Hypothalamus (tissue), 51 donors: ENCODE measurements around the gene RPS8.
"Not testable (repeated sequence)": the region's sequence is repeated elsewhere in the genome, so short reads cannot be mapped to it uniquely, and the experiment has no call there.

Source experiments
- DNase-seq, 51 donors: peaks; one replicate each; lab custom pipeline; 2025; lab: John Stamatoyannopoulos, UW

The RPS8 gene

DNA sequence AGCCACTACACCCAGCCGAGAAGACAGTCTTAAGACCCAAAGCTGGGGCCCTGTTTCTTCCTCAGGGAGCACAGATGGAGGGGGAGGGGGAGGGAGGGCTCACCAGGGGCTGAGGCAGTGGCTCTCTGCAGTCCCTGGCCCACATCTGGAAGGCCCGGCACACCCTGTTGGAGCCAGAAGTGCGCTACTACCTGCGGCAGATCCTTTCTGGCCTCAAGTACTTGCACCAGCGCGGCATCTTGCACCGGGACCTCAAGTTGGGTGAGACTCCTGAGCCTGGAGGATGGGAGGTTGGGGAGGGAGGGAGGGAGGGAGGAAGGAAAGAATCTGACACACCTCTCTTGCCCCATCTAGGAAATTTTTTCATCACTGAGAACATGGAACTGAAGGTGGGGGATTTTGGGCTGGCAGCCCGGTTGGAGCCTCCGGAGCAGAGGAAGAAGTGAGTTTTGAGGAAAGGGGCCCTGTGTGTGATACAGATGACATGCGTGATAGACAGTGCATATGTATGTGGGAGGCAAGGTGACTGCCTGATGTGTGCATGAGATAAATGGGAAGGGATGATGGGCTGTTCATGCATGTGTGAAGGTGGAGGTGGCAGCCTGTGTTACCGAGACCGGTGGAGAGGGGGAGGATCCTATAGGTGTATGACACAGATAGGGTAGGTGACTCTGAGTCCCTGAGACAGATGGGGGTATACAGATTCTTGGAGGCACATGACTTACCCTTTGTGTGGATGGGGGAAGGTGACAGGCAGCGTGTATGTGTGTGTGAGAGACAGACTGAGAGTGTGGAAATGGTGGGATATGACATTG is 26.4 kb downstream of the RPS8 start:
- peak in 1 of 51 donors; percentile 75 for DNase-seq

DNA sequence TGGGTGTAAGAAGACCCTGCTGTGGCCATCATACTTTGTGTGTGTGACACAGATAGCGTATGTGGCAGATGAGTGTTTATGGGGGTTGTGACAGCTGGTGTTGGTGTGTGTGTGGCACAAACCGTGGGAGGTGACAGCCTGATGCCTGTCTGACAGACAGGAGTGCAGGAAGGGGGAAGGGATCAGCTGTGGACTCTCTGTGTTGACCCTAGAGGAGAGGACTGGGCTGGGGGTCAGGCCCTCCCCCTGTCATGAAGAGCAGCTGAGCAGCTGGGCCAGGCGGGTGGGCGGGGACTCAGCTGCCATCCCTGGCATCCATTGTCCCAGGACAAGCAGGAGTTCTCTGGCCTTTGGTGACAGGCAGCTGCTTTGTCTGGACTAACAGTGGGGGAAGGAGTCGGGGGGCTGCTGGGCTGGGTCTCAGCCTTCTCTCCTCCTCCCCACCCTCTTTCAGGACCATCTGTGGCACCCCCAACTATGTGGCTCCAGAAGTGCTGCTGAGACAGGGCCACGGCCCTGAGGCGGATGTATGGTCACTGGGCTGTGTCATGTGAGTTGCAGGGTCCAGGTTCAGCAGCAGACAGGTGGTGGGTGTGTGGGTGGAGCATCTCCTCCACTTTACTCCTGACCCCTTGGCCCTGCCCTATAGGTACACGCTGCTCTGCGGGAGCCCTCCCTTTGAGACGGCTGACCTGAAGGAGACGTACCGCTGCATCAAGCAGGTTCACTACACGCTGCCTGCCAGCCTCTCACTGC is 27.1 kb downstream of the RPS8 start:
- peak in 25 of 51 donors; percentile 13 to 66 (median 39) for DNase-seq

DNA sequence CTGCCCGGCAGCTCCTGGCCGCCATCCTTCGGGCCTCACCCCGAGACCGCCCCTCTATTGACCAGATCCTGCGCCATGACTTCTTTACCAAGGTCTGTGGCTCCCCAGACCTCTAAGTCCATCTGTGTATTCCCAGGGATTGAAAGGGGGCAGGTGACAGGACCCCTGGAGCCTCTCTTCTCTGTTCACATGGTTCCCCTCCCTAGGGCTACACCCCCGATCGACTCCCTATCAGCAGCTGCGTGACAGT is 27.6 kb downstream of the RPS8 start:
- no peak for DNase-seq

DNA sequence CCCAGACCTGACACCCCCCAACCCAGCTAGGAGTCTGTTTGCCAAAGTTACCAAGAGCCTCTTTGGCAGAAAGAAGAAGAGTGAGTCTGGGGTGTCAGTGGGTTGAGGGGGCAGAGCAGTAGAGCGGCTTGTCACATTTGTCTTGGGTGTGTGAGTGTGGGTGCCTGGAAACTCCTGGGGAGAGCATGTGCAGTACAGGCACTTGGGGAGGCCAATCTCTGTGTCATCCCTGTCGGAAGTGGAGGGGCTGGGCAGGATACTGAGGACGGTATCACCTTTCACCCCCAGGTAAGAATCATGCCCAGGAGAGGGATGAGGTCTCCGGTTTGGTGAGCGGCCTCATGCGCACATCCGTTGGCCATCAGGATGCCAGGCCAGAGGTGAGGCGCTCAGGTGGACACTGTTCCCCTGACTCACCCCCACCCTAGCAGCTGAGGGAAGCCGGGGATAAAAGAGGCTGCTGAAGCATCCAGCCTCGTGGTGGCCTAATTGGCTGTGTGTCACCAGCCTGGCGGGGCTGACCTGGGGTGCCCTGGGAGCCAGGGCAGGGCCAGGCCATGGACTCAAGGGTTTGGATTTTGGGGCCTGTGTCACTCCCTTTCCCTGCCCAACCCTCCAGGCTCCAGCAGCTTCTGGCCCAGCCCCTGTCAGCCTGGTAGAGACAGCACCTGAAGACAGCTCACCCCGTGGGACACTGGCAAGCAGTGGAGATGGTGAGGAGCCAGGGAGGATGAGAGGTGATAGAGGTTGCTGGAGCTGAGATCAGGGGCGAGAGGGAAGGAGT is 28.2 kb downstream of the RPS8 start:
- DNase-seq: no peak

DNA sequence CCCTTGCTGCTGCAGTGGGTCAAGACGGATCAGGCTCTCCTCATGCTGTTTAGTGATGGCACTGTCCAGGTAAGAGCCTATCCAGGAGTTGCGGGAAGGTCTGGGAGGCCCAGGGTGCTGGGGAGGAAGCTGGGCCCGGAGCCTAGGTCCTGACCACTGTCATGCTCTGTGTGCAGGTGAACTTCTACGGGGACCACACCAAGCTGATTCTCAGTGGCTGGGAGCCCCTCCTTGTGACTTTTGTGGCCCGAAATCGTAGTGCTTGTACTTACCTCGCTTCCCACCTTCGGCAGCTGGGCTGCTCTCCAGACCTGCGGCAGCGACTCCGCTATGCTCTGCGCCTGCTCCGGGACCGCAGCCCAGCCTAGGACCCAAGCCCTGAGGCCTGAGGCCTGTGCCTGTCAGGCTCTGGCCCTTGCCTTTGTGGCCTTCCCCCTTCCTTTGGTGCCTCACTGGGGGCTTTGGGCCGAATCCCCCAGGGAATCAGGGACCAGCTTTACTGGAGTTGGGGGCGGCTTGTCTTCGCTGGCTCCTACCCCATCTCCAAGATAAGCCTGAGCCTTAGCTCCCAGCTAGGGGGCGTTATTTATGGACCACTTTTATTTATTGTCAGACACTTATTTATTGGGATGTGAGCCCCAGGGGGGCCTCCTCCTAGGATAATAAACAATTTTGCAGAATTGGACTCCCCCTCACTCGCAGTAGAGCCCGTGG is 30.1 kb downstream of the RPS8 start:
- DNase-seq: no peak

DNA sequence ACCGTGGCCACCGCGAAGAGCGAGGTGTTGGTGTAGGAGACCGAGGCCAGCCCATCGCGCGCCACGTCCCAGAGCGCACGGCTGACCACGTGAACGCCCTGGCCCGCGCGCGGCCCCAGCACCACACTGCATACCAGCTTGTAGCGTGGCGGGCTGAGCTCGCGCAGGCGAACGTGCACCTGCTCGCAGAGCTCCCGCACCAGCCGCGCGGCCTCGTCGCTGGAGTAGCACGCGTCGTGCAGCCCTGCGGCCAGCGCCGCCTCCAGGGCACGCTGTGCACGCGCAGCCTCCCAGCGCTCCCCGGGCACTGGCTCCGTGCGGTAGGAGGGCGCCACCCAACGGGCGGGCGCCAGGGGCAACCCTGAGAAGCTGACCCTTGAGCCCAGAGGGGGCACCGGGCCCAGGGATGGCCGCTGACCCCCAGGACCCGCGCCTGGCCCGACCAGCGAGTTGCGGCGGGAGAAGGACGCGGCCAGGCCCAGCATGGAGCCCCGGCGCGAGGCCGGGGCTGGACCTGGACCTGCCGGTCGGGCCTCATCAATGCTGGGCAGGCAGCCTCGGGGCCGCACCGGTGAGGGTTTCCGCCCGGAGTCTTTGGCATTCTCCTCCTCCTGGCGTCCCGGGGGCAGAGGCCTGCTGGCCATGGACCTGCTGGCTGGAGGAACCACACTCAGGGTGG is 30.8 kb downstream of the RPS8 start:
- DNase-seq: no peak

DNA sequence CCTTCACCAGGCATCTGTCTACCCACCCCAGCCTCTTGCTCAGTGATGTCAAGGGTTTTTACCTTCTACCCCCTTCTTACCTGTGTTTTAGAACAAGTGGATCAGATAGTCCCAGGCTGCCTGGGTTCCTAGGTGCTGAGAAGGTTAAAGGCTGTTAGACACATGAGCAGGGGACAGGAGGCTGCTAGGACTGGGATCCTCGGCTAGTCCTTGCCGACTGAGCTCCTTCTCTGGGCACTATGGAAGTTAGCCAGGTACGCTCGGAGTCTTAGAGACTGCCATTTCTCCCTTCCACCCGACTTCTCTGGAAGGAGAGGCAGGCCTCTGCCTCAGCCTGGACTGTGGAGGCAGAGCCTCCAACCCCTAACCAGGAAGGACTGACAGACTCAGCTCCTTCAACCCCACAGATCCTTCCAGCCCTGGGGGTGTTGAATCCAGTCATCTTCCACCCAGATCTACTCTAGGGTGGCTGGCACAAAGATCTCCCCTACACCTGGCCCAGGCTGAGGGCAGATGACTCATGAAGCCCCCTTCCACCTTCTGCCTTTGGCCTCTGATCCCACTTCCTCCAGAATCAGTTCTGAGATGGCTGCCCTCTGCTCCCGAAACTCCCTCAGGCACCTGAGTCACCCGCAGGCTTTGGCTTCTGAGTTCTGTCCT is 31.5 kb downstream of the RPS8 start, which contains the start of gene DYNLT4:
DYNLT4 (minus strand) TSS at position 648 of the 660 bp plus-strand sequence. CDS start 683 bp downstream, outside the sequence.
- DNase-seq: no peak

DNA sequence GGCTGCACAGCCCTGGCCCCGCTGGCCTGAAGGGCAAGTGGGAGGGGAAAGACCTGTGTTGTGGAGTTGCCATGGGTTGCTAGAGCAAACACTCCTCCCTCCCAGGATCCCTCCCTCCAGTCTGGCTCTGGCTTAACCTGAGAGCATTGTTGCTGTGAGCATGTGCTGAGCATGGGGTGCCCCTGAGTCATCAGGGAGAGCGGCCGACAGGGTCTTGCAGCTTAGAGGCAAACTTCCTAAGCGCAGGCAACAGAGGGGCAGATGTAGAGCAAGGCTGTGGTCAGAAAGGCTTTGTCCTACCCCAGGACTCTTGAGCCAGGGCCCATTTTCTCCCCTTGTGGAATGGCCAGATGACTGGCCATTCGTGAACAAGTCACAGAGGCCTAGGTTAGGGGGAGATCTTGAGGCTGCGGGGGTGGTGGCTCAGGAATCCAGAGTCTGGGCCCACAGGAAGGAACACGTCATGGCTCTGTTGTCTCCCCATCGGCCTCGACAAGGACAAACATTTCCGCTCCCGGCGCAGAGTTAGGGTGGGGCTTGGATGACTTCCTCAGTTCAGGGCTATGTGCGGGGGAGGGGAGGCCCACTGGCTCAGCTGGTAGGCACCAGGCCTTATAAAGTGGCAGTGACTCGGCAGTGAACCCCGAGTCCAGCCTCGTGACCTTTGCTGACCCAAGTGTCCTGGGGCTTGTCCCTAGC is 32.2 kb downstream of the RPS8 start:
- DNase-seq: peak in 48 of 51 donors; percentile 31 to 92 (median 67)

DNA sequence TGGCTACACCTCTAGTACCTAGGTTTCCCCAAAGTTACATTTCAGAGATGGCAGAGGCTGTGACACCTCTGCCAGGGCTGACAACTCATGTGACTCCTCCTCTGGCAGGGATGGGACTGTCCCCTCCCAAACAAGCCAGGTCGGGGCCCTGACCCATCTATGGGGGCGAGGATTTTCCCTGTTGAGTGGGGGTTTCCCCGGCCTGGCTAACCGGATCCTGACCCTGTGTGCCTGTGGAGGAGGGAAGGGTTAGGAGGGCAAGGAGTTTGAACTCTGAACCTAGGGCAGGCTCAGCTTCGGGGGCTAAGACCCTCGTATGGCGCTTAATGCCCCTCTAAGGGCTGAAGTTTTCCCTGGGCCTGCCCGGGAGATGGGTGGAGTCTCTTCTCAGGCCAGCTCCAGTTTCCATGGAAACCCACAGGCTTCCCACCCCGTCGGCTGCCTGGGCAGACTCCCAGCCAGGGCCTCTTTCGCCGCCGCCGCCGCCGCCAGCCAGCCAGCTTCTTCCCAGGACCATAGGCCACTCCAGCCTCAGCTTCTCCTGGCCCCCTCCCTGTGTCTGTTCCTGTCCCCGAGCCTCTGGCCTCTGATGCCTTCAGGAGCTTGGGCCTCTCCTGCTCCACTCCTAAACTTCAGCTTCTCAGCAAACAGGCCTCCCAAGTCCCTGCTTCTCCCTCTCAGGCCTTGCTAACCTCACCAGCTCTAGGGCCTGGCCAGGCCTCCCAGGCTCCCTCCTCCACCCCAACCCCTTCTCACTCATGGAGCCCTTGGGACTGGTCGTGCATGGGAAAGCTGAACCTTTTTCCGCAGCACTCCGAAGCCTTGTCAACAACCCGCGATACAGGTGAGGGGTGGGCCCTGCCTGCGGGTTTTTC is 33.0 kb downstream of the RPS8 start, which contains the start of gene BTBD19:
BTBD19 (plus strand) TSS at position 461 of the 875 bp plus-strand sequence; CDS start at position 759, 298 bp downstream.
- peak in 47 of 51 donors; percentile 11 to 87 (median 67) for DNase-seq

DNA sequence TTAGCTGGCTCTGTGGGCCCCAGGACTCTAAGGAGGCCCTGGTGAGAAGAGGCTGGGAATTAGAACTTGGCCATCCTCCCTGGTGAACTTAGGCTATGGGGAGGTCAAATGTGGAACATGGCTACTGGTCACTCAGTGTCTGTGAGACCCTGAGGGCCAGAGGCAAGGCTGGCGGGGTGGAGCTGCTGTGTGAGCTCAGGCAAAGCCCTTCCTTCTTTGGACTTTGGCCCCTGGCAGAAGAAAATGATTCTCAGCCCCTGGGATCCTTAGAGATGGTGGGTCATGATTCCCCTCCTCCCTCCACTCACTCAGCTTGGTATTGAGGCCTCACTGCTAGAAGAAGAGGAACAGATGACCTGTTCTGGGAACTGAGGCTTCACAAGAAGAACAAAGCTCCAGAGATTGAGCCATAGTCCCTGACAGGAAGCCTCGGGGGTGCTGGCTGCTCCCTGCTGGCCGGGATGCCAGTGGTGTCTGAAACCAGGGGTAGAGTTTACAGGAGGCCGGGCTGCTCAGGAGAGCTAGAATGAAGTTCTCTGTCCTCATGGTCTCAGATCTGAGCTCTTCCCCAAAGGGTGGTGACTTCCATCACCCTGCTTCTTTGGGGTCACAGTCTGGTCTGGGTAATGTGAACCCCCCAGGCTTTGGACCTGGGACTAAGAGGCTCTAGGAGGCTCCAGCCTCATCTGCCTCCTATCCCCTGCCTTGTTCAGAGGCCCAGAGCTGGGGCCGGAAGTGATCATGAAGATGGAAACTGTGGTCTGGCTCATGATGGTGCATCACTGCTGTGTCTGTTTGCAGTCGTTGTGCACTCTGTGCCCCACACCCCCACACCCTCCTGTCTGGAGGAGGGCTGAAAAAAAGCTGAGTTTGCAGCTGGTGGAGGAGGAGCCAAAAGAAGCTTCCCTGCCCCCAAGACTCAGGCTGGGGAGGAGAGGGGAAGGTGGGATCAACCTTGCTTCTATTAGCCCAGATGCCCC is 33.9 kb downstream of the RPS8 start:
- DNase-seq: peak in 12 of 51 donors; percentile 11 to 50 (median 36)

DNA sequence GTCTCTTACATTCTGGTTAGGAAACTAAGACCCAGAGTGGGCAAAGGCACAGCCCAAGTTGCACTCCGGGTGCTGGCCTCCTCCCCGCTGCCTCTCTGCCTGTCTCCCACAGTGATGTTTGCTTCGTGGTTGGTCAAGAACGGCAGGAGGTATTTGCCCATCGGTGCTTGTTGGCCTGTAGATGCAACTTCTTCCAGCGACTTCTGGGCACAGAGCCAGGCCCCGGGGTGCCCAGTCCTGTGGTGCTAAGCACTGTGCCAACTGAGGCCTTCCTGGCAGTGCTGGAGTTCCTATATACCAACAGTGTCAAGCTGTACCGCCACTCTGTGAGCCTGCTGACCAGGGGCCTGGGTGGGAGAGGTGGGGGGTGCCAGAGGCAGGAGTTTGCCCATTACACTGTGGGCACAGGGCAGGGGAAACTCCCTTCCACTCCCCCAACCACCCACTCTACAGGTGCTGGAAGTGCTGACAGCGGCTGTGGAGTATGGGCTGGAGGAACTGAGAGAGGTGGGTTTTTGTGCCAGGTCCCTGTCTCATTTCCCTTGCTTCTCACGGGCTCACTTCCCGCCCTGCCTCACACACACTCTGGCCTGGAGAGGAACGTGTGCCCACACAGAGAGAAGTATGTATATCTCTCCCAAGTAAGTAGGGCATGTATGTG is 34.9 kb downstream of the RPS8 start:
- DNase-seq: peak in 37 of 51 donors; percentile 11 to 75 (median 43)

DNA sequence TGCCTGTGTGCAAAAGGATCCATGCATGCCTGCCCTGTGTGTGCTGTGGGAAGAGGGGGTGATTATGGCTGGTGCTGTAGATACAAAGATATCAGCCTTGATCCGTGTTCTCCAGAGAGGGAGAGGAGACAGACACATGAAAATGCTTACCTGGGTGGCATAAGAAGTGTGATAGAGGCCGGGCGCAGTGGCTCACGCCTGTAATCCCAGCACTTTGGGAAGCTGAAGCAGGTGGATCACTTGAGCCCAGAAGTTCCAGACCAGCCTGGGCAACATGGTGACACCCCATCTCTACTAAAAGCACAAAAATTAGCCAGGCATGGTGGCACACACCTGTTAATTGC is 35.4 kb downstream of the RPS8 start:
- DNase-seq: not testable (repeated sequence)

DNA sequence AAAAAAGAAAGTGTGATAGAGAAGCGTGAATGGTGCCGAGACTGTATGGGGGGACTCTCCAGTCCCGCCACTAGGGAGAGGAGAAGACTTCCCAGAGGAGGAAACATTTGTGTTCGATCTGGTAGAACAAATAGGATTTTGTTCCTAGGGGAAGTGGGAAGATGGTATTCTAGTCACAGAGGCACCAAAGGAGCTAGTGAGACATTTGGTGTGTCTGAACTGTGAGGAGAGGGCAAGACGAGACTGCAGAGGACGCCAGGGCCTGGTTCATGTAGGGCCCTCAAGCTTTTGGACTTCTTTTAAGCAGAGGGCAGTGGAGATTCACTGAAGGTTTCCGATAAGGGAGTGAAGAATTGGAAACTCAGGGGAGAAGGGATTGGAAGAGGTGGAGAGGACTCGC is 35.9 kb downstream of the RPS8 start:
- DNase-seq: no peak

DNA sequence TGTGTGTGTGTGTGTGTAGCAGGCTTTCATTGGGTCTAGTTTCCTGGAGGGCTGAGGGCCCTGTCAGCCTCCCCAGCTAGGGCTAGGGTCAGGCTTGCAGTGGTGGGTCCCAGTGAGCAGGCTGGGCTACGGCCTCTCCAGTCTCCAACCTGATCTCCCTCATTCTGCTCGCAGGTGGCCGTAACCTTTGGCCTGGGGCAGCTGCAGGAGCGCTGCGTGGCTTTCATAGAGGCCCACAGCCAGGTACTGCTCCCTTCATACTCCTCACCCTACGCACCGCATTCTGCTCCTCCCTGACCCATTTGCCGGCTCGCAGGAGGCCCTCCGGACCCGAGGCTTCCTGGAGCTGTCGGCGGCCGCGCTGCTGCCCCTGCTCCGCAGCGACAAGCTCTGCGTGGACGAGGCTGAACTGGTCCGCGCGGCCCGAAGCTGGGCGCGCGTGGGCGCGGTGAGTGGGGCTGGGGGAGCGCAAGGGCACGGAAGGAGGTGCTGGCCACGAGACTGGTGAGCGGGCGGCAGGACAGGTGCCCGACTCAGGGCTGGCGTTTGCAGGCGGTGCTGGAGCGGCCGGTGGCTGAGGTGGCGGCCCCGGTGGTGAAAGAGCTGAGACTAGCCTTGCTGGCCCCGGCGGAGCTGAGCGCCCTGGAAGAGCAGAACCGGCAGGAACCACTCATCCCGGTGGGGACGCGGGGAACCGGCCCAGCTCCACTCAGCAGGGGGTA is 37.6 kb downstream of the RPS8 start:
- peak in 6 of 51 donors; percentile 33 to 75 (median 61) for DNase-seq

DNA sequence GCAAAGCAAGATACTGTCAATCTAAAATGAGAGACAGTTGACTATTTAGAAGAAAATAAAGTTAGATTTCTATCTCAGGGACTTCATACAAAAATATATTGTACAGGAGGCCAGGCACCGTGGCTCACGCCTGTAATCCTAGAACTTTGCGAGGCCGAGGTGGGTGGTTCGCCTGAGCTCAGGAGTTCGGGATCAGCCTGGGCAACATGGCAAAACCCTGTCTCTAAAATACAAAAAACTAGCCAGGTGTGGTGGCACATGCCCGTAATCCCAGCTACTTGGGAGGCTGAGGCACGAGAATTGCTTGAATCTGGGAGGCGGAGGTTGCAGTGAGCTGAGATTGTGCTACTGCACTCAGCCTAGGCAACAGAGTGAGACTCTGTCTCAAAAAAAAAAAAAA is 40.6 kb downstream of the RPS8 start:
- DNase-seq: not testable (repeated sequence)
